ENCODE results near the gene TSPYL1. TPM values are rescaled to one million over a fixed set of nuclear protein-coding genes. Genes with fewer than 3 reads are reported as not detected.

Gene TSPYL1
- total RNA-seq, 3 donors from 2014 or later: 55.4 to 81.8 (median 63.8) TPM

DNA sequence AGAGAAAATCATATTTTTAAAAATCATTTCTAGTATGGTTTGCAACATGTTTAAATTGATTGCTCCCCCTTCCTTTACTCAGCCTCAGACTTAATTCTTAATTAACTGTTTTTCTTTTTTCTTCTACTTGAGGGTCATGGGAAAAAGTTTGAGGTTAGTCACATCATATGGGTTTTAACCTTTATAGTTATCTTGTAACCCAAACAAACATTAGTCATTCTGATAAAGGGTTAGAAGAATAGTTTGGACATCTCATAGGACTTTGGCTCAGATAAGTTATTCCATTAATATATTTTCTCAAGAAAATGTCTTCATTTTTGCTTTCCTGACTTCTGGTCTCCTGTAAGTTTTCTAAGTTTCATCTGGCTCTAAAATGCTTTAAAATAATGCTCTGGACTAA is 34.5 kb upstream of the TSPYL1 start:
- Histone ChIP-seq H3K36me3 (no peaks in the 10 kb centered on the region), H3K27me3 (no peaks in the 10 kb centered on the region), H3K4me1 (no peaks in the 10 kb centered on the region), H3K9me3 (no peaks in the 10 kb centered on the region), H3K4me3 (no peak overlapping the region), H3K27ac (no peak overlapping the region)
- DNase-seq (ENCODE audit: low spot score in 2 of 2): no peak
- intact Hi-C loops (cut with DNase I; ENCODE audit: low total_unique reads): no loop called here
- TF ChIP-seq CTCF (IDR thresholded peaks at IDR 0.05) (no peak), POLR2AphosphoS5 (IDR thresholded peaks at IDR 0.05) (no peak), POLR2A (IDR thresholded peaks at IDR 0.05) (no peak)

GRCh38 chr6:116313101-116313776 is 33.5 kb upstream of the TSPYL1 start:
- Histone ChIP-seq H3K4me1 (no peaks in the 10 kb centered on the region), H3K9me3 (no peaks in the 10 kb centered on the region), H3K36me3 (no peaks in the 10 kb centered on the region), H3K27me3 (no peaks in the 10 kb centered on the region), H3K4me3 (no peak overlapping the region), H3K27ac (no peak overlapping the region)
- no peak for DNase-seq (ENCODE audit: low spot score in 2 of 2)
- intact Hi-C loops (cut with DNase I; ENCODE audit: low total_unique reads): no loop called here
- TF ChIP-seq POLR2A (IDR thresholded peaks at IDR 0.05) (no peak), POLR2AphosphoS5 (IDR thresholded peaks at IDR 0.05) (no peak), CTCF (IDR thresholded peaks at IDR 0.05) (no peak)

DNA sequence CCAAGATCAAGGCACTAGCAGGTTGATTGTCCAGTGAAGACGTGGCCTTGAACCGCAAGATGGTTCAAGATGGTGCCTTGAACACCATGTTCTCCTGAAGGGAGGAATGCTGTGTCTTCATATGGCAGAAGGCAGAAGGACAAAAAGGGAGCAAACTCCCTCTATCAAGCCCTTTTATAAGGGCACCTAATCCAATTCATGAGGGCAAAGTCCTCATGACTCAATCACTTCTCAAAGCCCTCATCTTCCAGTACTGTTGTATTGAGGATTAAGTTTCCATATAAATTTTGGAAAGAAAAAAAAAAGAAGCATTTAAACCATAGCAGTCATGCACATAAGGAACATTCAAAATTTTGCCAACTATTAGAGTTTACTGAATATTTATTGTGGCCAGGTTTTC is 29.9 kb upstream of the TSPYL1 start:
- intact Hi-C loops (cut with DNase I; ENCODE audit: low total_unique reads): no loop called here
- Histone ChIP-seq H3K27ac (no peak overlapping the region), H3K36me3 (no peaks in the 10 kb centered on the region), H3K27me3 (no peaks in the 10 kb centered on the region), H3K9me3 (no peaks in the 10 kb centered on the region), H3K4me1 (no peaks in the 10 kb centered on the region), H3K4me3 (no peak overlapping the region)
- TF ChIP-seq POLR2AphosphoS5 (IDR thresholded peaks at IDR 0.05) (no peak), CTCF (IDR thresholded peaks at IDR 0.05) (no peak), POLR2A (IDR thresholded peaks at IDR 0.05) (no peak)
- no peak for DNase-seq (ENCODE audit: low spot score in 2 of 2)

DNA sequence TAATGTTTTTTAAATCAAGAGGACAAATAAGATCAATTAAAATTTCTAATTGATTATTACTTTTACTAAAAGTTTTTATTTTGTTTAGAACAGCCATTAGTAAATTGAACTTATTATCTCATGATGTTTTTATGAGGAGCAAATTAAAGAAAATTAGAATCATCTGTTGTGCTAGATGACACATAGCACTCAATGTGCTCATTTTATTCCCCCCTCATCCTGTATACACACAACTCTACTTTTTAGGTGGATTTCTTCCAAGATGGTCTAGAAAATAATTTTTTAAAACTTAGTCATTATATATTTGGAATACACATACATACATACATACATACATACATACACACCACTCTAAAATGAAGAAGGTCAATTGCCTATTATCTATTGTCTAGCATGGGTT is 29.3 kb upstream of the TSPYL1 start:
- no peak for DNase-seq (ENCODE audit: low spot score in 2 of 2)
- Histone ChIP-seq H3K4me3 (no peak overlapping the region), H3K36me3 (no peaks in the 10 kb centered on the region), H3K27ac (no peak overlapping the region), H3K9me3 (no peaks in the 10 kb centered on the region), H3K27me3 (no peaks in the 10 kb centered on the region), H3K4me1 (no peaks in the 10 kb centered on the region)
- TF ChIP-seq CTCF (IDR thresholded peaks at IDR 0.05): no peak
- no peak for TF ChIP-seq POLR2A (IDR thresholded peaks at IDR 0.05)
- TF ChIP-seq POLR2AphosphoS5 (IDR thresholded peaks at IDR 0.05): no peak
- intact Hi-C loops (cut with DNase I; ENCODE audit: low total_unique reads): no loop called here

DNA sequence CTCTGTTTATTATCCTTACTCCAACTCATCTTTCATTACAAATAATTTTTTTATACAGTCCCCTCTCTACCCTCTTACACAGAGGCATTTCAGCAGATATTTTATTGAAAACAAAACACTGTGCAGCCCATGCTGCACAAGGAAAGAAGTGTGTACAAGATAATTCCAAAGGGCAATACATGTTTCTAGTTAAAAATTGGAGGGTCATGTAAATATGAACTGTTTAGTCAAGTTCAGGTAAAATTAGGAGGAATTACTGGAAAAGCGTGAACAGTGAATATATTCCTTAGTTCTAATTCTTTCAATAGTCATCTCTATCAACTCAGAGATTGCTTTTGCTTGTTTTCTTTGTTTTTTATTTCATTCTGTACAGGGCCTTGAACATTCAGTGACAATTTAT is 27.9 kb upstream of the TSPYL1 start:
- TF ChIP-seq CTCF (IDR thresholded peaks at IDR 0.05): no peak
- TF ChIP-seq POLR2A (IDR thresholded peaks at IDR 0.05): no peak
- no peak for TF ChIP-seq POLR2AphosphoS5 (IDR thresholded peaks at IDR 0.05)
- Histone ChIP-seq H3K27me3 (no peaks in the 10 kb centered on the region), H3K9me3 (no peaks in the 10 kb centered on the region), H3K4me3 (no peak overlapping the region), H3K27ac (no peak overlapping the region), H3K36me3 (no peaks in the 10 kb centered on the region), H3K4me1 (no peaks in the 10 kb centered on the region)
- no peak for DNase-seq (ENCODE audit: low spot score in 2 of 2)
- intact Hi-C loops (cut with DNase I; ENCODE audit: low total_unique reads): no loop called here

All from breast epithelium (tissue), 4 donors.